Osteoblast (primary cell): ENCODE measurements around the gene OCA2. TPM values are rescaled to one million over a fixed set of nuclear protein-coding genes. Genes with fewer than 3 reads are reported as not detected.
A peak's percentile ranks its signal among the peaks of the same experiment; 100 is the strongest.

Experiments used
- DNase-seq: peaks from one replicate; pipeline ENCODE4 v3.0.0; 2011; ENCODE audit warnings: low spot score, mixed read lengths; ENCODE audit not compliant: insufficient read length; ENCODE audit errors: missing footprints
- H2AFZ ChIP-seq: 2 replicates; pipeline ENCODE4 v1.6.0; 2011; ENCODE audit warnings: mild to moderate bottlenecking, low read length
- H3K27ac ChIP-seq: 2 replicates; pipeline ENCODE4 v1.5.1; 2011; ENCODE audit warnings: mild to moderate bottlenecking, low read depth, low read length, moderate library complexity
- H3K27me3 ChIP-seq: 2 replicates; pipeline ENCODE4 v1.6.0; 2012; ENCODE audit warnings: mild to moderate bottlenecking, control low read depth, inconsistent platforms, low read length, moderate library complexity; ENCODE audit not compliant: insufficient read depth
- H3K36me3 ChIP-seq: 2 replicates; pipeline ENCODE4 v1.5.1; 2011; ENCODE audit warnings: mild to moderate bottlenecking, low read length, control low read depth, moderate library complexity; ENCODE audit not compliant: insufficient read depth
- H3K4me1 ChIP-seq: 2 replicates; pipeline ENCODE4 v1.5.1; 2011; ENCODE audit warnings: mild to moderate bottlenecking, low read length, control low read depth, moderate library complexity; ENCODE audit not compliant: insufficient read depth
- H3K4me2 ChIP-seq: 2 replicates; pipeline ENCODE4 v1.6.0; 2011; ENCODE audit warnings: mild to moderate bottlenecking, low read length; ENCODE audit not compliant: insufficient read depth
- H3K4me3 ChIP-seq: fragments of 200-600 bp; sonication (generic); 3 replicates; pipeline ENCODE4 v1.5.1; 2012; ENCODE audit warnings: mild to moderate bottlenecking, low read length, inconsistent platforms; ENCODE audit not compliant: insufficient read depth
- H3K79me2 ChIP-seq: 2 replicates; pipeline ENCODE4 v1.6.0; 2012; ENCODE audit warnings: mild to moderate bottlenecking, low read length, control low read depth, inconsistent platforms; ENCODE audit not compliant: insufficient read depth
- H3K9me3 ChIP-seq: 2 replicates; pipeline ENCODE4 v1.5.1; 2011; ENCODE audit warnings: low read depth, low read length, control low read depth
- H4K20me1 ChIP-seq: 2 replicates; pipeline ENCODE4 v1.6.0; 2012; ENCODE audit warnings: mild to moderate bottlenecking, low read length, control low read depth; ENCODE audit not compliant: insufficient read depth
- total RNA-seq: library from RNA; depleted of rRNA; stranded (reverse); fragments of >200 nt; gene quantifications from 2 replicates; pipeline ENCODE4 v1.2.3, GENCODE V29; 2012
- TF ChIP-seq, protein P1 (sequence below): IDR thresholded peaks from 2 replicates; pipeline ENCODE4 v1.5.1; 2011; ENCODE audit warnings: mild to moderate bottlenecking, low read depth, low read length, moderate library complexity; ENCODE audit errors: extremely low read depth

The OCA2 gene
- total RNA-seq, 1 donor = not detected

DNA sequence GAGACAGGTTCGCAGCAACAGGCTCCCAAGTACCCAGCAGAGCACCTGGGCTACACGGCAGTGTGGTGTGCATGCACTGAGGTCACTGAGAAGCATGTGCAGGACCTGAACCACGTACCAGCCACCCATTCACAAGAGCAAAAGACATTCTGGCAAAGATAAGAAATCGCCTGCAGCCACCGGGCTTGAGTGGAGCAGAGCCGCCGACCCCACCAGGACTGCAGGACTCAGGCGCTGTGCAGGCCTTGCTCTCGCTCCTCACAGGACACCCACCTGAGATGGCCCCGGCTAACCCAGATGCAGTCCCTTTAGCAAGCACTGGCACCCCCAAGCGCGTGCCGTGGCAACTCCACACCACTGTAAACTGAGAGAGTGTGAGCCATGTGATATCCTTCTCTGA, 32.3 kb upstream of the OCA2 start:
- H3K4me1 ChIP-seq = peaks cover 27% of the 10 kb centered on the region
- no peak for DNase-seq
- H4K20me1 ChIP-seq = peaks cover 2% of the 10 kb centered on the region
- no peak overlapping the region for H2AFZ ChIP-seq
- H3K9me3 ChIP-seq = no peaks in the 10 kb centered on the region
- H3K79me2 ChIP-seq = no peaks in the 10 kb centered on the region
- H3K4me2 ChIP-seq = no peak overlapping the region
- peaks cover 15% of the 10 kb centered on the region for H3K36me3 ChIP-seq
- H3K4me3 ChIP-seq = no peak overlapping the region
- TF ChIP-seq, protein P1, sequence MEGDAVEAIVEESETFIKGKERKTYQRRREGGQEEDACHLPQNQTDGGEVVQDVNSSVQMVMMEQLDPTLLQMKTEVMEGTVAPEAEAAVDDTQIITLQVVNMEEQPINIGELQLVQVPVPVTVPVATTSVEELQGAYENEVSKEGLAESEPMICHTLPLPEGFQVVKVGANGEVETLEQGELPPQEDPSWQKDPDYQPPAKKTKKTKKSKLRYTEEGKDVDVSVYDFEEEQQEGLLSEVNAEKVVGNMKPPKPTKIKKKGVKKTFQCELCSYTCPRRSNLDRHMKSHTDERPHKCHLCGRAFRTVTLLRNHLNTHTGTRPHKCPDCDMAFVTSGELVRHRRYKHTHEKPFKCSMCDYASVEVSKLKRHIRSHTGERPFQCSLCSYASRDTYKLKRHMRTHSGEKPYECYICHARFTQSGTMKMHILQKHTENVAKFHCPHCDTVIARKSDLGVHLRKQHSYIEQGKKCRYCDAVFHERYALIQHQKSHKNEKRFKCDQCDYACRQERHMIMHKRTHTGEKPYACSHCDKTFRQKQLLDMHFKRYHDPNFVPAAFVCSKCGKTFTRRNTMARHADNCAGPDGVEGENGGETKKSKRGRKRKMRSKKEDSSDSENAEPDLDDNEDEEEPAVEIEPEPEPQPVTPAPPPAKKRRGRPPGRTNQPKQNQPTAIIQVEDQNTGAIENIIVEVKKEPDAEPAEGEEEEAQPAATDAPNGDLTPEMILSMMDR = no peak
- no peak overlapping the region for H3K27ac ChIP-seq
- H3K27me3 ChIP-seq = no peaks in the 10 kb centered on the region

DNA sequence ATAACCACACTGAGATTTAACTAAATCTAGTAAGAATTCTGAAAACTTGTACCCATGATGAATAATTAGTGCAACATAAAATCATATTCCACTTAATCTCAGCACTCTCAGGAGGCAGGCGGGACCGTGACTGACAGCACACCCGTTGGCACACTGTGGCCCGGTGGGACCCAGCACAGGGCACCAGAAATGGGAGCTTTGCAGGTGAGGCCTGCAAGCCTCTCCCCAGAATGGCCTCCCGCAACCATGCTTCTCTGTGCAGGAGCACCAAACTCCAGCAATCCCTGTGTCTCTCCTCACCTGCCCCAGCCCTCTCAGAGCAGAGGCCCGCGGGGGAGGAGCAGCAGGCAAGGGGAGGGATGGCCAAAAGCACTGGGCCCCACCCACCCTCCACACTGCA, 31.5 kb upstream of the OCA2 start:
- H3K79me2 ChIP-seq = no peaks in the 10 kb centered on the region
- H2AFZ ChIP-seq = no peak overlapping the region
- no peak overlapping the region for H3K27ac ChIP-seq
- peaks cover 27% of the 10 kb centered on the region for H3K4me1 ChIP-seq
- peak; percentile 69 for DNase-seq
- peaks cover 16% of the 10 kb centered on the region for H3K36me3 ChIP-seq
- TF ChIP-seq, protein P1 = no peak
- peaks cover 4% of the 10 kb centered on the region for H4K20me1 ChIP-seq
- no peak overlapping the region for H3K4me3 ChIP-seq
- H3K4me2 ChIP-seq = no peak overlapping the region
- H3K9me3 ChIP-seq = no peaks in the 10 kb centered on the region
- H3K27me3 ChIP-seq = no peaks in the 10 kb centered on the region

DNA sequence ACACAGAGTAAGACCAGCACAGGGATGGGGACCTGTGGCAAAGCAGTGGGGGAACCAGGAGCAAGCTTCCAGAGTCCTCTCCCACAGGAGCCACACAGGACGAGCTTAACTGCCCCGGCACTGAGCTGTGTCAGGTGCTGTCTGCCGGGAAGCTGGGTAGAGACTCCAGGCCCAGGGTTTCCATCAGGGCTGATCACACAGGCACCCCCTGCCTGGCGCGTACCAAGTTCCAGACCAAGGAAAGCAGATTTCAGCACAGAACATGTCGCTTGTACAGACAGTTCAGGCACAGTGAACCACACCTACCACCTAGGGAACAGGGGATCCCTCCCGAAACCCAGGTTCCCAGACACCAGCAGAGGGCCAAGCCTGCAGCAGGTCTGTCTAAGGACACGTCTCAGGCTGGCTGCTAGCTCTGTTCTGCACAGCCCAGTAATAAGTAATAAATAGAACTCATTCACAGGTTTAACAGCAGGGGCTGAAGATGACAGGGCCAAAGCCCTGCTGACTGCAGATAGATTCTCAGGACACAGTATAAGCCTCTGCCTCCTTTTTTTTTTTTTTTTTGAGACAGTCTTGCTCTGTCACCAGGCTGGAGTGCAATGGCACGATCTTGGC, 30.2 kb upstream of the OCA2 start:
- H3K4me2 ChIP-seq = no peak overlapping the region
- H3K4me1 ChIP-seq = peaks cover 20% of the 10 kb centered on the region
- peaks cover 8% of the 10 kb centered on the region for H4K20me1 ChIP-seq
- DNase-seq = no peak
- H3K4me3 ChIP-seq = no peak overlapping the region
- no peak overlapping the region for H2AFZ ChIP-seq
- peaks cover 3% of the 10 kb centered on the region for H3K79me2 ChIP-seq
- no peaks in the 10 kb centered on the region for H3K27me3 ChIP-seq
- peaks cover 29% of the 10 kb centered on the region for H3K36me3 ChIP-seq
- no peak overlapping the region for H3K27ac ChIP-seq
- TF ChIP-seq, protein P1 = no peak
- H3K9me3 ChIP-seq = no peaks in the 10 kb centered on the region

DNA sequence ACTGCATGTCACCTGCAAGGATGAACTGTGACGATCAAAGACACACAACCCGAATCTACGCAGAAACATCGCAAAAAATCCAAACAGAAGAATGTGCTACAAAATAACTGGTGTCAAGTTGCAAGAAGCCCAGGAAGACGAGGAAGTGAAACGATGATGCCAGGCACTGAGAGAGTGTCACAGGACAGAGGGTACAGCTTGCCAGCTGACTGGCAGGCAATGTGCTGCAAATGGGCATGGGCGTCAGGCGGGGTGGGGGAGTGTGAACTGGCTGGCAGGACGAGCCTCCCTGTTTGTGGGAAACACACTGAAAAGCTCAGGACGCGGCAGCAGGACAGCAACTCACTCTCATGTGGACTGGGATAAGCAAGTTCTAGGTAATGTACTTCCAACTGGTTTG, 28.9 kb upstream of the OCA2 start:
- no peak overlapping the region for H3K4me2 ChIP-seq
- H3K4me3 ChIP-seq = no peak overlapping the region
- H4K20me1 ChIP-seq = peaks cover 11% of the 10 kb centered on the region
- H3K4me1 ChIP-seq = peaks cover 11% of the 10 kb centered on the region
- H2AFZ ChIP-seq = no peak overlapping the region
- H3K79me2 ChIP-seq = peaks cover 3% of the 10 kb centered on the region
- TF ChIP-seq, protein P1 = no peak
- H3K27ac ChIP-seq = no peak overlapping the region
- DNase-seq = no peak
- H3K27me3 ChIP-seq = no peaks in the 10 kb centered on the region
- no peaks in the 10 kb centered on the region for H3K9me3 ChIP-seq
- H3K36me3 ChIP-seq = peaks cover 42% of the 10 kb centered on the region
